ENCODE data around the gene RNF150. TPM values are rescaled to one million over a fixed set of nuclear protein-coding genes. Genes with fewer than 3 reads are reported as not detected.

The RNF150 gene
- total RNA-seq, 2 experiments from 2014 or later, result not detected

Other genes starting within 250 kb of the RNF150 start
- gene ZNF330, start 87.4 kb upstream of the RNF150 start, total RNA-seq, result 10 to 100 TPM; 48.9 to 53.7 TPM